Memory B cell (primary cell): Measurements from ENCODE around the gene EHBP1.

Experiments
- ATAC-seq: fragments of 150-1000 bp; cut with Tn5 transposase; 2 replicates; pipeline ENCODE4 v1.10.0; 2021; ENCODE audit warnings: low read depth, mild to moderate bottlenecking, moderate library complexity
- DNase-seq, 2 donors: peaks; one replicate each; pipeline ENCODE4 v3.0.0; 2022; ENCODE audit warnings: low spot score in 2 of 2
- H3K27ac Mint-ChIP-seq: one replicate; pipeline ENCODE4 v1.8.0; 2022; ENCODE audit warnings: mild to moderate bottlenecking, moderate library complexity, mixed read lengths
- H3K27me3 Mint-ChIP-seq: one replicate; pipeline ENCODE4 v1.8.0; 2022; ENCODE audit warnings: mixed read lengths
- H3K36me3 Mint-ChIP-seq: one replicate; pipeline ENCODE4 v1.8.0; 2022; ENCODE audit warnings: mild to moderate bottlenecking, mixed read lengths
- H3K4me1 Mint-ChIP-seq: one replicate; pipeline ENCODE4 v1.8.0; 2022; ENCODE audit warnings: mixed read lengths
- H3K4me3 Mint-ChIP-seq: one replicate; pipeline ENCODE4 v1.8.0; 2022; ENCODE audit warnings: mild to moderate bottlenecking, moderate library complexity, mixed read lengths
- H3K9me3 Mint-ChIP-seq: one replicate; pipeline ENCODE4 v1.8.0; 2022; ENCODE audit warnings: mixed read lengths

EHBP1 gene

GRCh38 chr2:63027220-63027619 is 321.7 kb downstream of the EHBP1 start:
- Mint-ChIP-seq H3K4me3 (no peak overlapping the region), H3K9me3 (no peaks in the 10 kb centered on the region), H3K4me1 (no peaks in the 10 kb centered on the region), H3K36me3 (peaks cover 21% of the 10 kb centered on the region), H3K27me3 (peaks cover 1% of the 10 kb centered on the region), H3K27ac (no peak overlapping the region)
- ATAC-seq, result no peak
- DNase-seq, result no peak

- H3K4me1 Mint-ChIP-seq, result no peaks in the 10 kb centered on the region
Observed at GRCh38 chr2:63029058-63029457, 323.5 kb downstream of the EHBP1 start.

GRCh38 chr2:63034526-63034925 is 329.0 kb downstream of the EHBP1 start:
- peaks cover 7% of the 10 kb centered on the region for H3K36me3 Mint-ChIP-seq
- H3K27me3 Mint-ChIP-seq, result peaks cover 3% of the 10 kb centered on the region
- no peak overlapping the region for H3K4me3 Mint-ChIP-seq
- DNase-seq (no peak), ATAC-seq (no peak)
- H3K27ac Mint-ChIP-seq, result no peak overlapping the region
- no peaks in the 10 kb centered on the region for H3K4me1 Mint-ChIP-seq
- H3K9me3 Mint-ChIP-seq, result no peaks in the 10 kb centered on the region

More at GRCh38 chr2:63029058-63029457, 323.5 kb downstream of the EHBP1 start:
- DNase-seq, result no peak
- Mint-ChIP-seq H3K27ac (no peak overlapping the region), H3K27me3 (peaks cover 1% of the 10 kb centered on the region), H3K9me3 (no peaks in the 10 kb centered on the region), H3K36me3 (peaks cover 16% of the 10 kb centered on the region), H3K4me3 (no peak overlapping the region)
- ATAC-seq, result no peak

GRCh38 chr2:63035169-63035568 is 329.7 kb downstream of the EHBP1 start:
- DNase-seq (no peak), ATAC-seq (no peak)
- Mint-ChIP-seq H3K4me1 (no peaks in the 10 kb centered on the region), H3K27ac (no peak overlapping the region), H3K4me3 (no peak overlapping the region), H3K9me3 (no peaks in the 10 kb centered on the region), H3K36me3 (peaks cover 7% of the 10 kb centered on the region), H3K27me3 (peaks cover 3% of the 10 kb centered on the region)

- no peak for DNase-seq
- H3K9me3 Mint-ChIP-seq, result no peaks in the 10 kb centered on the region
- H3K4me1 Mint-ChIP-seq, result no peaks in the 10 kb centered on the region
- H3K27me3 Mint-ChIP-seq, result peaks cover 3% of the 10 kb centered on the region
- H3K36me3 Mint-ChIP-seq, result peaks cover 7% of the 10 kb centered on the region
- H3K4me3 Mint-ChIP-seq, result no peak overlapping the region
- H3K27ac Mint-ChIP-seq, result no peak overlapping the region
- no peak for ATAC-seq
Observed at GRCh38 chr2:63035660-63036059, 330.1 kb downstream of the EHBP1 start.

- no peaks in the 10 kb centered on the region for H3K9me3 Mint-ChIP-seq
- peaks cover 3% of the 10 kb centered on the region for H3K27me3 Mint-ChIP-seq
Observed at GRCh38 chr2:63038034-63038433, 332.5 kb downstream of the EHBP1 start.

DNA sequence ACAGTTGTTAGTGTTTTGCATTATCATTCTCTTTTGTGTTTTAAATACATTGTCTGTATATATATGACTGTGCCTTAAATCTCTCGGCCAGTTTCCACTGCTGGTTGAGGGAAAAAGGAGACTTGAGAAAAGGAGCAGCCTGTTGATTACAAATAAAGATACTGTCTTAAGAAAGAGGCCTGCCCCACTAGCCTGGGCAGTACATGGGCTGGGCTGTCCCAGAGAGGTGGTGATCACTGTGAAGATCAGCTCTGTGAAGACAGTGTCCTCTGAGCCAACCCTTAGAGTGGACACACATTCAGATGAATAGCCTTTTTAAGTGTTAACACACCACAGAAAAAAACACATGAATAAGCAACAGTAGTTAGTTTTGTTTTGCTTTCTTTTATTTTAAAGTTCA is 335.1 kb downstream of the EHBP1 start:
- H3K27me3 Mint-ChIP-seq, result peaks cover 7% of the 10 kb centered on the region
- no peaks in the 10 kb centered on the region for H3K9me3 Mint-ChIP-seq
- H3K4me3 Mint-ChIP-seq, result no peak overlapping the region
- DNase-seq (no peak), ATAC-seq (no peak)
- no peaks in the 10 kb centered on the region for H3K4me1 Mint-ChIP-seq
- H3K36me3 Mint-ChIP-seq, result peaks cover 18% of the 10 kb centered on the region
- H3K27ac Mint-ChIP-seq, result no peak overlapping the region

More at GRCh38 chr2:63038034-63038433, 332.5 kb downstream of the EHBP1 start:
- Mint-ChIP-seq H3K4me1 (no peaks in the 10 kb centered on the region), H3K36me3 (peaks cover 6% of the 10 kb centered on the region), H3K27ac (no peak overlapping the region), H3K4me3 (no peak overlapping the region)
- no peak for ATAC-seq
- DNase-seq, result no peak

DNA sequence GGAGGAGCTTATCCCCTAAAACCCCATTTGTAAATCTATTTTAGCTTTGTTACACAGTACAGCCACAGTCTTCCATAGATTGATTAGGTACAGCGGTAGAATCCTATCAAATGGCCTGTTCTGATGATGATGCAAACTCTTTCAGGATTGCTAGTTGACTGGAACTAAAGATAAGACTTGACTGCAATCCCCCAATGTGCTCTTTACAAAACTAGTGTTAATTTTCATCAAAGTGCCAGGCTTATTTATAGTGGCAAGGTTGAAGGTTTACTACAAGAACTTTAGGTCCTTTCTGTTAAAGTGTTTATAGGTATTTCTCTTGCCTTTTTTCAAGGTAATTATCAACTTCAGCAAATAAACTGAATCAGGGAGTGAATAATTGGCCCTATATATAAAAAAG is 336.1 kb downstream of the EHBP1 start:
- ATAC-seq, result no peak
- H3K9me3 Mint-ChIP-seq, result no peaks in the 10 kb centered on the region
- no peak overlapping the region for H3K27ac Mint-ChIP-seq
- H3K4me1 Mint-ChIP-seq, result peaks cover 1% of the 10 kb centered on the region
- peaks cover 6% of the 10 kb centered on the region for H3K27me3 Mint-ChIP-seq
- no peak for DNase-seq
- no peak overlapping the region for H3K4me3 Mint-ChIP-seq
- peaks cover 21% of the 10 kb centered on the region for H3K36me3 Mint-ChIP-seq

- Mint-ChIP-seq H3K4me1 (peaks cover 13% of the 10 kb centered on the region), H3K27me3 (peaks cover 17% of the 10 kb centered on the region), H3K36me3 (peaks cover 19% of the 10 kb centered on the region), H3K27ac (no peak overlapping the region), H3K4me3 (no peak overlapping the region), H3K9me3 (peaks cover 1% of the 10 kb centered on the region)
- DNase-seq, result no peak
- ATAC-seq, result no peak
Observed at GRCh38 chr2:63044362-63045327, 339.1 kb downstream of the EHBP1 start.

GRCh38 chr2:63046552-63046951 is 341.0 kb downstream of the EHBP1 start:
- no peak for DNase-seq
- peaks cover 21% of the 10 kb centered on the region for H3K36me3 Mint-ChIP-seq
- peaks cover 25% of the 10 kb centered on the region for H3K27me3 Mint-ChIP-seq
- H3K4me3 Mint-ChIP-seq, result no peak overlapping the region
- ATAC-seq, result no peak
- H3K4me1 Mint-ChIP-seq, result peaks cover 21% of the 10 kb centered on the region
- peaks cover 1% of the 10 kb centered on the region for H3K9me3 Mint-ChIP-seq
- no peak overlapping the region for H3K27ac Mint-ChIP-seq

- DNase-seq, result no peak
- H3K4me1 Mint-ChIP-seq, result peaks cover 21% of the 10 kb centered on the region
- H3K27me3 Mint-ChIP-seq, result peaks cover 25% of the 10 kb centered on the region
- peaks cover 21% of the 10 kb centered on the region for H3K36me3 Mint-ChIP-seq
- no peak overlapping the region for H3K27ac Mint-ChIP-seq
- no peak for ATAC-seq
- peaks cover 1% of the 10 kb centered on the region for H3K9me3 Mint-ChIP-seq
- H3K4me3 Mint-ChIP-seq, result peak overlapping the region; percentile 11
Observed at GRCh38 chr2:63046961-63047320, 341.4 kb downstream of the EHBP1 start.

DNA sequence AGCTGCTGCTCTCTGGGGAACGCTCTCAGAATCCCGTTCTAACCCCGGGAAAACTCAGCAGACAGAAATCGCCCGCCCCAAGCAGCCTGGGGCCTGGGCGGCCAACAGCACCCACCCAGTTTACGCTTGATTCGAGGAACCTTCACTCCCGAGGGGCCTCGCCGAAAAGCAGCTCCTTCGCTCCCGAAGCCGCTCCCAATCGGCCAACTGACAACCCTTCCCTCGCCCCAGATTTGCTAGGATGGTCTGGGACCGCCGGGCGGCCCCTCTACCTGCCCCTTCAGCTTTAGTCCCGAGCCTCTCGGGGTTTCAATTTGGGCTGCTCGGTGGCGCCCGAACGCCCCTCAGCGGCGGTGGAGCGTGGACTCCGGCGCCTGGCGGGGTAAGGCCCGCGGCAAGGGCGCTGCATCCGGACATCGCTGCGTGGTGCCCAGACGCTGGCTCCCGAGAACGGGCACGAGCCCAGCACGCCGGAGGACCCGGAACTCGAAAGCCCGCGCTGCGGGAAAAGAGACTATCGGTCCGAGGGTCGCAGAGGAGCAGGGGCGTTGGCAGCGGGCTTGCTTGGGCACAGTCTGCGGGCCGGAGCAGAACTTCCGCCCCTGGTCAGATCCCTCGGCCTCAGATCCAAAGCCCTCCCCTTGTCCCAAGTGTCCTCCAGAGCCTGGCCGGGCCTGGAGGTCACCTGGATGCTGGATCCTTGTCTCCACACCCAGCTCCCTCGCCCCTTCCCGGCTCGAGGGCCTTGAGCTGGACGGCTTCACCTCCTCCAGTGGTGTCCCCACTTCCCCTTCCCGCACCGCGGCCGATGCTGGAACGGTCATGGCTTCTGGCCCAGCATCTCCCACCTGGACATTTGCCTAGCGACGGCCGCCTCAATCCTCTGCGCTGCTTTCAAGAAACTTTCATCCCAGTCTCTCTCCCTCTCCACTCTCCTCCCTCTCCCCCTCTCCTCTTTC is 342.1 kb downstream of the EHBP1 start:
- peaks cover 27% of the 10 kb centered on the region for H3K4me1 Mint-ChIP-seq
- ATAC-seq, result no peak
- peaks cover 28% of the 10 kb centered on the region for H3K27me3 Mint-ChIP-seq
- peaks cover 21% of the 10 kb centered on the region for H3K36me3 Mint-ChIP-seq
- DNase-seq, result peak; percentile 7 to 41
- peaks cover 1% of the 10 kb centered on the region for H3K9me3 Mint-ChIP-seq
- peak overlapping the region; percentile 69 for H3K4me3 Mint-ChIP-seq
- no peak overlapping the region for H3K27ac Mint-ChIP-seq

DNA sequence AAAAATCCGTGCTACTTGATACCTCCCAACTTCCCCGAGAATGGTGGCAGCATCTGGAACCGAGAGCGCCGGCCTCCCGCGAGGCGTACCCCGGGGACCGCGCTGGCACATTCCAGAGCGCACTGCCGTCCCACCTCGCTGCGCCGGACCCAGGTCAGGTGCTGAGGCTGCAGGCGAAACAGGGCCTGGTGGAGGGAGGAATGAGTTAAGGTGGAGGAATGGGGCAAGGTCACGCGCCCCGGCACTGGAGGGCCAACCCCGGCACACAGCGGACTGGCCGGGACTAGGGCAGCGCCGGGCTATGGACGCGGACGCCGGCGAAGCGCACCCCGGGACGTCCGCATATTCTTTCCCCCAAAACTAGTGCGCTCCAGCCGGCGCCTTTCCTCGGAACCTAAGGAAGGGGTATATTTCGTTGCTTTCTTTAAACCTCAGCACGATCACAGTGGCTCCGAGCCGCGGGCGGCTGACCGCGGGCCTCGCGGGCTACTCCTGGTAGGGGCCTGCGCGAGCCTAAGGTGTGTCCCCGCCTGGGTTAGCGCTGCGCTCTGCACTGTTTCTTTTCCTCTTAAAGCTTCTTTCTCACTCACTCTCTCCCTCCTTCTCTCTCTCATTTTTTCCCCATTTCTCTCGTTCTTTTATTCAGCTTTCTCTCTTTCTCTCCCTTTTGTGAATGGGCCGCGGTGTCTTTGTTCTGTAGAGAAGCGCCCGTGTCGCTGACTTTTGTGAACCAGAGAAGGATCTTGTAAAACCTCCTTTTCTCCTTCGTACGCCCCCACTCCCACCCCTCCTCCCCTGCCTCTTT is 343.1 kb downstream of the EHBP1 start:
- Mint-ChIP-seq H3K27me3 (peaks cover 34% of the 10 kb centered on the region), H3K36me3 (peaks cover 20% of the 10 kb centered on the region), H3K4me1 (peaks cover 29% of the 10 kb centered on the region), H3K9me3 (peaks cover 1% of the 10 kb centered on the region), H3K27ac (no peak overlapping the region), H3K4me3 (peak overlapping the region; percentile 69)
- ATAC-seq (no peak), DNase-seq (peak; percentile 10 to 24)
